A549 treated with RU486 at 1 μM for 4 hours (cell line): Measurements from ENCODE around the gene AP1G2. TPM values are rescaled to one million over a fixed set of nuclear protein-coding genes. Genes with fewer than 3 reads are reported as not detected.

ENCODE experiments used
- total RNA-seq: library from RNA; stranded (reverse); fragments of 200-300 nt; extraction: Qiagen RNA extraction; gene quantifications from 5 replicates; pipeline ENCODE4 v1.2.3, GENCODE V29; 2022; ENCODE audit warnings: low read depth

The AP1G2 gene, protein sequence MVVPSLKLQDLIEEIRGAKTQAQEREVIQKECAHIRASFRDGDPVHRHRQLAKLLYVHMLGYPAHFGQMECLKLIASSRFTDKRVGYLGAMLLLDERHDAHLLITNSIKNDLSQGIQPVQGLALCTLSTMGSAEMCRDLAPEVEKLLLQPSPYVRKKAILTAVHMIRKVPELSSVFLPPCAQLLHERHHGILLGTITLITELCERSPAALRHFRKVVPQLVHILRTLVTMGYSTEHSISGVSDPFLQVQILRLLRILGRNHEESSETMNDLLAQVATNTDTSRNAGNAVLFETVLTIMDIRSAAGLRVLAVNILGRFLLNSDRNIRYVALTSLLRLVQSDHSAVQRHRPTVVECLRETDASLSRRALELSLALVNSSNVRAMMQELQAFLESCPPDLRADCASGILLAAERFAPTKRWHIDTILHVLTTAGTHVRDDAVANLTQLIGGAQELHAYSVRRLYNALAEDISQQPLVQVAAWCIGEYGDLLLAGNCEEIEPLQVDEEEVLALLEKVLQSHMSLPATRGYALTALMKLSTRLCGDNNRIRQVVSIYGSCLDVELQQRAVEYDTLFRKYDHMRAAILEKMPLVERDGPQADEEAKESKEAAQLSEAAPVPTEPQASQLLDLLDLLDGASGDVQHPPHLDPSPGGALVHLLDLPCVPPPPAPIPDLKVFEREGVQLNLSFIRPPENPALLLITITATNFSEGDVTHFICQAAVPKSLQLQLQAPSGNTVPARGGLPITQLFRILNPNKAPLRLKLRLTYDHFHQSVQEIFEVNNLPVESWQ
- total RNA-seq = 37.1 to 49.3 TPM (median 44.3 TPM) in 5 replicates

DNA sequence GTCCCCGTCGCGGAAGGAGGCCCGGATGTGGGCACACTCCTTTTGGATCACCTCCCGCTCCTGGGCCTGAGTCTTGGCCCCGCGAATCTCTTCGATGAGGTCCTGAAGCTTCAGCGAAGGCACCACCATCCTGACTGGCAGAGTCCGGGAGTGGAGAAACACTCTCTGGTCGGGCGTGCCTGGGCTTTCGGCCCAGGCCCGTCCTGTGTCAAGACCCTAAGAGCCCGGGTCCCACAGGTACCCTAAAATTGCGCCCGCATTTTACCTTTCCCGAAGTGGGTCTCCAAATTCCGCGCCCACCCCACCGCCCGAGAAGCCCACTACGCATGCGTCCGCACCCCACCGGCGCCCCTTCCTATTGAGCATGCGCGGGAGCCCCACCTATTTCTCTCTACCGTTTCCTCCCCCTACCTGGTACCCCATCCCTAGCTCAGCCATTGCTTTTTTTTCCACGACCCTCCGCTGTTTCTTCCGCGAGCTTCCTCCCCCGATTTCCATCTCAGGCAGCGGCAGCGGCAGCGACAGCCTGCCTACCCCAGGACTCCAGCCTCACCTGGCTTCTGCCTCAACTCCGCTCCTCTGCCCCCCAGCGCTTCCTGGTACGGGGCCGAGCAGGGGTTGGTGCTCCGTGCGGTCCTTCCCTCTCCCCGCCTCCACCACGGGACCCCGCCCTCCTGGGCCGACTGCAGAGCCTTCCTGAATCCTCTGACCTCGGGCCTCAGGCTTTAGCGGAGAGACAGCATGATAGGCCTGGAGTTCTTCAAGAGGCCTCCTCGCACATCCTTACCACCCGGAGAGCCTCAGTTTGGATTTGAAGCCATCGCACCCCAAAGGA lies at the start of gene AP1G2:
Gene AP1G2, minus strand, starts transcription at position 606 of the 835 bp plus-strand sequence. Its CDS starts 477 bp downstream, at position 129.

GRCh38 chr14:23578560-23579310 lies 11.1 kb upstream of the AP1G2 start, which contains the start of gene JPH4:
Gene JPH4, minus strand, starts transcription at chr14:23578790. Its CDS starts 1,337 bp downstream, at chr14:23577453.

GRCh38 chr14:23555882-23556699 lies 11.5 kb downstream of the AP1G2 start, which contains the start of gene THTPA:
Gene THTPA, plus strand, starts transcription at chr14:23556271. Its CDS starts 487 bp downstream, at chr14:23556758.

DNA sequence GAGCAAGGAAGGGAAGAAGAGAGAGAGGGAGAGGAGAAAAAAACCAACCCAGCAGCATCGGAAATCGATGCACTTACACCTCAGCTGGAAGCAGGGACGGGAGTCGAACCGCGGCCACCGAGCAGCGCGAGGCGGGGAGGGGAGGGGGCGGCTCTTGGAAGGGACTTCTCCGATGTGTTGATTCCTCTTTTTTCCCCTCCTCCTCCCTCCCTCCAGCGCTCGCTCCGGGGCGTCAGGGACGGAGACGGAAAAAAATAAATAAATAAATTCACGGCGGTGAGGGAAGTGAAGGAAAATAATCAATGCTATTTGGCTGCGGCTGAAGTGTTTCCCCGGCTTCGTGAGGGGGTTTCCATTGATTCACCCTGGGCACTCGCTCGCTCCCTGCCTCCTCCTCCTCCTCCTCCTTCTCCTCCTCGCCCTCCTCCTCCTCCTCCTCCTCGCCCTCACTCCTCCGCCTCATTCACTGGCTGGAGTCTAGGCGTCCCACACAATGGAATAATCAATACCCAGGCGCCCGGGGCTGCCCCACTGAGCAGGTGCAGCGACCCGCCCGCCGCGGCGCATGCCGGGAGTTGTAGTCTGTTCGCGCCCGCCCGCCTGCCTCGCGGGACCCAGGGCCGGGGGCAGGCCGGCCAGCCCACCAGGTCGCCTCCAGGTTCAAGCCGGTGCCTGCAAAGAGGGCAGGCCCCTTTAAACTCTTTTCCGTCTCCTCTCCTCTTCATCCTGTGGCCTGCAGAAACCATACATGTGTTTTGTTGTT lies 16.1 kb downstream of the AP1G2 start, which contains the start of gene ZFHX2:
Gene ZFHX2, minus strand, starts transcription at position 500 of the 763 bp plus-strand sequence. CDS start 16,440 bp downstream, outside the sequence.

Other genes starting within 250 kb of the AP1G2 start
- 133 to 164 TPM (median 158 TPM) in 5 replicates for gene PABPN1, start 246.3 kb downstream of the AP1G2 start, total RNA-seq
- gene SLC22A17, start 214.9 kb downstream of the AP1G2 start, total RNA-seq = 5.2 to 8.9 TPM (median 6.8 TPM) in 5 replicates
- gene EFS, start 202.6 kb downstream of the AP1G2 start, total RNA-seq = not detected in 5 replicates
- not detected in 5 replicates for gene IL25, start 195.0 kb downstream of the AP1G2 start, total RNA-seq
- not detected in 5 replicates for gene CMTM5, start 190.7 kb downstream of the AP1G2 start, total RNA-seq
- not detected in 5 replicates for gene MYH6, start 159.5 kb downstream of the AP1G2 start, total RNA-seq
- not detected in 5 replicates for gene MYH7, start 132.1 kb downstream of the AP1G2 start, total RNA-seq
- 58.7 to 78.0 TPM (median 71.2 TPM) in 5 replicates for gene NGDN, start 98.1 kb downstream of the AP1G2 start, total RNA-seq
- 0.88 to 2.1 TPM (median 1.2 TPM) in 5 replicates for gene ZFHX2, start 16.0 kb downstream of the AP1G2 start, total RNA-seq
- 11.8 to 13.8 TPM (median 12.7 TPM) in 5 replicates for gene THTPA, start 11.5 kb downstream of the AP1G2 start, total RNA-seq
- gene JPH4, start 11.0 kb upstream of the AP1G2 start, total RNA-seq = 0.03 TPM in 3 of 5 replicates, not detected in the others
- 5.7 to 10.2 TPM (median 7.7 TPM) in 5 replicates for gene DHRS2, start 68.6 kb upstream of the AP1G2 start, total RNA-seq